Activated CD4-positive, alpha-beta T cell treated with anti-CD3 and anti-CD28 coated beads for 36 hours (primary cell): Measurements from ENCODE around the gene ACO1. TPM values are rescaled to one million over a fixed set of nuclear protein-coding genes. Genes with fewer than 3 reads are reported as not detected.

Experiments used
- ATAC-seq: fragments of 200-7000 bp; cut with Tn5 transposase; one replicate; pipeline ENCODE4 v1.10.0; 2021; ENCODE audit warnings: mild to moderate bottlenecking, moderate library complexity
- CTCF ChIA-PET: fragments of 350-600 bp; sonication (Branson Sonifier 250); formaldehyde crosslinking; loops from one replicate; lab custom pipeline; 2021; ENCODE audit warnings: antibody characterized with exemption; lab: Charles Lee
- POLR2A ChIA-PET: fragments of 350-600 bp; sonication (Branson Sonifier 250); formaldehyde crosslinking; loops from one replicate; lab custom pipeline; 2021; ENCODE audit warnings: antibody characterized with exemption, inconsistent platforms; lab: Charles Lee
- DNase-seq: peaks from one replicate; pipeline ENCODE4 v3.0.0-alpha.2; 2020
- H3K27ac Mint-ChIP-seq: one replicate; pipeline ENCODE4 v1.8.0; 2021; ENCODE audit warnings: mixed read lengths
- H3K27me3 Mint-ChIP-seq: one replicate; pipeline ENCODE4 v1.8.0; 2021; ENCODE audit warnings: mixed read lengths
- H3K36me3 Mint-ChIP-seq: one replicate; pipeline ENCODE4 v1.8.0; 2021; ENCODE audit warnings: low read depth, mixed read lengths
- H3K4me1 Mint-ChIP-seq: one replicate; pipeline ENCODE4 v1.8.0; 2021; ENCODE audit warnings: mixed read lengths
- H3K4me3 Mint-ChIP-seq: one replicate; pipeline ENCODE4 v1.8.0; 2021; ENCODE audit warnings: mild to moderate bottlenecking, moderate library complexity, mixed read lengths
- H3K9me3 Mint-ChIP-seq: one replicate; pipeline ENCODE4 v1.8.0; 2021; ENCODE audit warnings: low read depth, mixed read lengths
- intact Hi-C, 2 experiments: fragments of 100-400 bp; cut with DNase I in 1 of 2; cut with micrococcal nuclease in 1 of 2; formaldehyde crosslinking; loops; one replicate each; pipeline versions ENCODE4 v1.14.2 to v1.15.1; 2022 to 2024; cut with DNase I, micrococcal nuclease
- total RNA-seq, 2 experiments: library from RNA; stranded (reverse); gene quantifications; one replicate each; pipeline ENCODE4 v1.2.3, GENCODE V29; 2021

The ACO1 gene
- total RNA-seq, 2 experiments from 2014 or later, result 15.5 TPM

- Mint-ChIP-seq H3K4me3 (no peak overlapping the region), H3K9me3 (no peaks in the 10 kb centered on the region), H3K36me3 (peaks cover 38% of the 10 kb centered on the region), H3K27me3 (no peaks in the 10 kb centered on the region), H3K4me1 (no peaks in the 10 kb centered on the region), H3K27ac (no peak overlapping the region)
- no peak for ATAC-seq
- ChIA-PET CTCF (interaction anchor here (0.6 kb wide), 1 partner anchor 56 kb away, joined by 4 read pairs; no protein-coding TSS in a partner anchor), POLR2A (no interaction called here)
- intact Hi-C loops, result no loop called here
- no peak for DNase-seq
These were observed 57.2 kb downstream of the ACO1 start for GRCh38 chr9:32441678-32442077.

DNA sequence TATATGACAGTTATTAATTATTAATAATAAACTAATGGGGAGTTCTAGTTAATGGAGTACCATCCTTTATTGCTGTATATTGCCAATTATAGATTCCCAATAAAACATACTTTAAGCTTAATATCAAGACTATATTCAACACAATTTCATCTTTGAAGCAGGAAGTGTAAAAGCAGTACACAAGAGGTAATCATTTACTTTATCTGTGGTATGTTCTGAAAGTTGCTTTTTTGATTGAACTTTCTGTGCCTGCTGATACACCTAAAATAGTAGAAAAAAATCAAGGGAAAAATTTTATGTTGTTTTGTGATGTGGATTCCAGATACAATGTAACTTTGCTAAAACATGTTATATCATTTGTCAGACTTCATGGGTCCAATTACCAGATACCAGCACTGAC, 58.0 kb downstream of the ACO1 start:
- H3K4me3 Mint-ChIP-seq, result no peak overlapping the region
- no peaks in the 10 kb centered on the region for H3K9me3 Mint-ChIP-seq
- peaks cover 42% of the 10 kb centered on the region for H3K36me3 Mint-ChIP-seq
- H3K4me1 Mint-ChIP-seq, result no peaks in the 10 kb centered on the region
- CTCF ChIA-PET, result no interaction called here
- DNase-seq, result no peak
- intact Hi-C loops, result no loop called here
- H3K27me3 Mint-ChIP-seq, result no peaks in the 10 kb centered on the region
- H3K27ac Mint-ChIP-seq, result no peak overlapping the region
- ATAC-seq, result no peak
- POLR2A ChIA-PET, result no interaction called here

GRCh38 chr9:32449969-32450368, 65.5 kb downstream of the ACO1 start:
- POLR2A ChIA-PET, result no interaction called here
- Mint-ChIP-seq H3K4me1 (no peaks in the 10 kb centered on the region), H3K36me3 (peaks cover 39% of the 10 kb centered on the region)

GRCh38 chr9:32454280-32454679, 69.8 kb downstream of the ACO1 start:
- intact Hi-C loops, result no loop called here
- peaks cover 24% of the 10 kb centered on the region for H3K36me3 Mint-ChIP-seq
- no peaks in the 10 kb centered on the region for H3K4me1 Mint-ChIP-seq
- no peaks in the 10 kb centered on the region for H3K9me3 Mint-ChIP-seq
- no peak overlapping the region for H3K27ac Mint-ChIP-seq
- no peak overlapping the region for H3K4me3 Mint-ChIP-seq
- H3K27me3 Mint-ChIP-seq, result no peaks in the 10 kb centered on the region
- no peak for DNase-seq
- ChIA-PET CTCF (no interaction called here), POLR2A (no interaction called here)
- no peak for ATAC-seq

More at GRCh38 chr9:32449969-32450368, 65.5 kb downstream of the ACO1 start:
- Mint-ChIP-seq H3K4me3 (no peak overlapping the region), H3K27ac (no peak overlapping the region), H3K27me3 (no peaks in the 10 kb centered on the region), H3K9me3 (no peaks in the 10 kb centered on the region)
- no peak for DNase-seq
- CTCF ChIA-PET, result interaction anchor here (1.2 to 1.4 kb wide), 2 partner anchors 39 to 130 kb away, joined by 4 to 5 read pairs; no protein-coding TSS in a partner anchor
- no peak for ATAC-seq
- intact Hi-C loops, result no loop called here

DNA sequence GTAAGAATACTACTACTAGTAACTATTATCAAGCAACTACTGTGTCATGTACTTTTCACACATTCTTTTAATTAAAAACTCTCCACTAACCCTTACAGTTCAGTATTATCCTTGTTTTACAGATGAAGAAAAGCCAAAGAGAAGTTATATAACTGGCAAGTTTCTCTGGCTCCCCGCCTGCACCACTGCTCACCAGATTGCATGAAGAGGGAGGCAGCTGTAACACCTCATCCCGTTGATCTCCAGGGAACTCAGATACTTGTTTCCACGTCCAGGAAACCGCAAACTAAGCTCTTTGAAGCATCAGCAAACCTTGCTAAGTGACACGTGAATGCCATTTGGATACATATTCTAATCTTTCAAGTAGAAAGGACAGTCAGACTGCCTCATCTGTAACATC, 71.3 kb downstream of the ACO1 start:
- ATAC-seq (no peak), DNase-seq (no peak)
- Mint-ChIP-seq H3K27me3 (no peaks in the 10 kb centered on the region), H3K27ac (no peak overlapping the region), H3K36me3 (peaks cover 27% of the 10 kb centered on the region), H3K4me3 (no peak overlapping the region), H3K4me1 (no peaks in the 10 kb centered on the region), H3K9me3 (no peaks in the 10 kb centered on the region)
- ChIA-PET CTCF (interaction anchor here (1.1 kb wide), 2 partner anchors 16 to 22 kb away, joined by 3 read pairs; no protein-coding TSS in a partner anchor), POLR2A (no interaction called here)
- intact Hi-C loops, result no loop called here

GRCh38 chr9:32456564-32456963, 72.1 kb downstream of the ACO1 start:
- H3K4me1 Mint-ChIP-seq, result no peaks in the 10 kb centered on the region
- H3K36me3 Mint-ChIP-seq, result peaks cover 23% of the 10 kb centered on the region
- intact Hi-C loops, result no loop called here
- no peak for DNase-seq
- no peak overlapping the region for H3K4me3 Mint-ChIP-seq
- H3K27me3 Mint-ChIP-seq, result no peaks in the 10 kb centered on the region
- H3K27ac Mint-ChIP-seq, result no peak overlapping the region
- ChIA-PET POLR2A (no interaction called here), CTCF (interaction anchor here (1.1 kb wide), 2 partner anchors 17 to 23 kb away, joined by 3 read pairs; no protein-coding TSS in a partner anchor)
- ATAC-seq, result no peak
- H3K9me3 Mint-ChIP-seq, result no peaks in the 10 kb centered on the region

GRCh38 chr9:32463500-32464293, 79.3 kb downstream of the ACO1 start:
- DNase-seq (no peak), ATAC-seq (no peak)
- H3K36me3 Mint-ChIP-seq, result peaks cover 9% of the 10 kb centered on the region
- no peaks in the 10 kb centered on the region for H3K4me1 Mint-ChIP-seq
- ChIA-PET POLR2A (no interaction called here), CTCF (interaction anchor here (1.2 kb wide), 1 partner anchor 31 kb away, joined by 3 read pairs; no protein-coding TSS in a partner anchor)
- no peak overlapping the region for H3K27ac Mint-ChIP-seq
- intact Hi-C loops, result no loop called here
- H3K9me3 Mint-ChIP-seq, result no peaks in the 10 kb centered on the region
- H3K27me3 Mint-ChIP-seq, result no peaks in the 10 kb centered on the region
- no peak overlapping the region for H3K4me3 Mint-ChIP-seq

- ChIA-PET CTCF (interaction anchor here (1.5 kb wide), 1 partner anchor 8 kb away, joined by 3 read pairs; no protein-coding TSS in a partner anchor), POLR2A (interaction anchor here (0.7 kb wide), 1 partner anchor 103 kb away, joined by 11 read pairs; no protein-coding TSS in a partner anchor)
- no peaks in the 10 kb centered on the region for H3K4me1 Mint-ChIP-seq
- intact Hi-C loops, result no loop called here
- DNase-seq (no peak), ATAC-seq (no peak)
- no peaks in the 10 kb centered on the region for H3K9me3 Mint-ChIP-seq
- peaks cover 3% of the 10 kb centered on the region for H3K36me3 Mint-ChIP-seq
- H3K27me3 Mint-ChIP-seq, result no peaks in the 10 kb centered on the region
- H3K4me3 Mint-ChIP-seq, result no peak overlapping the region
- H3K27ac Mint-ChIP-seq, result no peak overlapping the region
These were observed 84.3 kb downstream of the ACO1 start for GRCh38 chr9:32468740-32469139.

- Mint-ChIP-seq H3K4me1 (no peaks in the 10 kb centered on the region), H3K4me3 (no peak overlapping the region), H3K27me3 (no peaks in the 10 kb centered on the region), H3K27ac (no peak overlapping the region), H3K9me3 (no peaks in the 10 kb centered on the region), H3K36me3 (peaks cover 21% of the 10 kb centered on the region)
- no peak for ATAC-seq
- CTCF ChIA-PET, result interaction anchor here (1.0 kb wide), 1 partner anchor 93 kb away, joined by 3 read pairs; no protein-coding TSS in a partner anchor
- POLR2A ChIA-PET, result no interaction called here
- no peak for DNase-seq
- intact Hi-C loops, result no loop called here
These were observed 87.9 kb downstream of the ACO1 start for GRCh38 chr9:32472344-32472743.

DNA sequence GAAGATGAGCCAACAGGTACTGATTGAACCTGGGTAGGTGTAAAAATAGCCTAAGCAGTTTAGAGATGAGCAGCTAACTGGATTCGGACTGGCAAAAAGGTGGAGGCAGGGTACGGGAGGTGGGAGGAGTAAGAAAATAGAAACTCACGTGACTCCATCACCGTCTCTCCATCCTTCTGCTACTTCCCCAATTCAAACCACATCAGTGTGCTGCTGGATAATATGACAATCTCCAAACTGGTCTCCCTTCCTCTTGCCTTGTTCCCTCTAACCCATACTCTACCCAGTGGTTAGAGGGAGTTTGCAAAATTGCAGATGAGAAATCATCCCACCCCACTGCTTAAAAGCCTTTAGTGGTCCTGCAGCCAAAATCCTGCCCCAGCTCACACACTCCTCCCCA, 98.9 kb downstream of the ACO1 start:
- DNase-seq (no peak), ATAC-seq (no peak)
- CTCF ChIA-PET, result no interaction called here
- POLR2A ChIA-PET, result no interaction called here
- Mint-ChIP-seq H3K9me3 (no peaks in the 10 kb centered on the region), H3K27ac (no peak overlapping the region), H3K27me3 (no peaks in the 10 kb centered on the region), H3K4me1 (no peaks in the 10 kb centered on the region), H3K36me3 (peaks cover 24% of the 10 kb centered on the region), H3K4me3 (no peak overlapping the region)
- intact Hi-C loops, result no loop called here

GRCh38 chr9:32486839-32487562, 102.6 kb downstream of the ACO1 start:
- ATAC-seq (no peak), DNase-seq (no peak)
- POLR2A ChIA-PET, result no interaction called here
- Mint-ChIP-seq H3K9me3 (no peaks in the 10 kb centered on the region), H3K4me3 (no peak overlapping the region), H3K4me1 (no peaks in the 10 kb centered on the region), H3K27ac (no peak overlapping the region), H3K27me3 (no peaks in the 10 kb centered on the region), H3K36me3 (peaks cover 22% of the 10 kb centered on the region)
- CTCF ChIA-PET, result interaction anchor here (2.5 kb wide), 1 partner anchor 93 kb away, joined by 7 read pairs; no protein-coding TSS in a partner anchor
- intact Hi-C loops, result no loop called here
